PC-9 (cell line): ENCODE results near the gene FHAD1. TPM values are rescaled to one million over a fixed set of nuclear protein-coding genes. Genes with fewer than 3 reads are reported as not detected.

Experiments
- BruUV-seq: library from RNA; stranded (reverse); fragments of 400-500 nt; replicated peaks from 2 replicates; lab custom pipeline; 2021; lab: Mats Ljungman, UMichigan
- CTCF ChIA-PET: fragments of 300-600 bp; sonication (Branson Sonifier 250); formaldehyde crosslinking; loops from one replicate; lab custom pipeline; 2022; ENCODE audit warnings: antibody characterized with exemption; lab: Charles Lee
- POLR2A ChIA-PET: fragments of 300-600 bp; sonication (Branson Sonifier 250); formaldehyde crosslinking; loops from one replicate; lab custom pipeline; 2022; ENCODE audit warnings: antibody characterized with exemption; ENCODE audit not compliant: unreplicated experiment; lab: Charles Lee
- DNase-seq, 2 experiments: peaks; one replicate each; pipeline versions ENCODE4 v3.0.0 to v3.0.0-alpha.2; 2015 to 2022; ENCODE audit warnings: mixed read lengths in 1 of 2
- H2AFZ ChIP-seq: fragments of 200-600 bp; sonication (generic); 2 replicates; pipeline ENCODE4 v1.8.1; 2017; ENCODE audit warnings: antibody characterized with exemption
- H3F3A ChIP-seq: fragments of 200-600 bp; sonication (generic); 2 replicates; pipeline ENCODE4 v1.8.1; 2017; ENCODE audit warnings: antibody characterized with exemption, mild to moderate bottlenecking, low read depth; ENCODE audit not compliant: insufficient read depth
- H3K27ac ChIP-seq: fragments of 200-600 bp; sonication (generic); 2 replicates; pipeline ENCODE4 v1.6.1; 2016; ENCODE audit warnings: mixed run types
- H3K27me3 ChIP-seq: fragments of 200-600 bp; sonication (generic); 2 replicates; pipeline ENCODE4 v1.6.1; 2016; ENCODE audit warnings: low read depth, mixed run types; ENCODE audit not compliant: insufficient read depth
- H3K36me3 ChIP-seq: fragments of 200-600 bp; sonication (generic); 2 replicates; pipeline ENCODE4 v1.6.1; 2016; ENCODE audit warnings: low read depth, mixed run types
- H3K4me1 ChIP-seq: fragments of 200-600 bp; sonication (generic); replicated peaks from 2 replicates; pipeline ENCODE4 v1.6.1; 2016; ENCODE audit warnings: mixed run types; ENCODE audit not compliant: insufficient read depth
- H3K4me2 ChIP-seq: fragments of 200-600 bp; sonication (generic); 2 replicates; pipeline ENCODE4 v1.6.1; 2017; ENCODE audit warnings: mixed run types
- H3K4me3 ChIP-seq: fragments of 200-600 bp; sonication (generic); 2 replicates; pipeline ENCODE4 v1.6.1; 2016; ENCODE audit warnings: mixed run types
- H3K79me2 ChIP-seq: fragments of 200-600 bp; sonication (generic); 2 replicates; pipeline ENCODE4 v1.6.1; 2017; ENCODE audit warnings: low read depth, mixed run types
- H3K9me2 ChIP-seq: fragments of 200-600 bp; sonication (generic); 2 replicates; pipeline ENCODE4 v1.8.1; 2017; ENCODE audit warnings: mild to moderate bottlenecking; ENCODE audit not compliant: insufficient read depth
- H3K9me3 ChIP-seq: fragments of 200-600 bp; sonication (generic); 2 replicates; pipeline ENCODE4 v1.8.1; 2016; ENCODE audit warnings: low read depth; ENCODE audit not compliant: insufficient read depth
- H4K20me1 ChIP-seq: fragments of 200-600 bp; sonication (generic); 2 replicates; pipeline ENCODE4 v1.8.1; 2017; ENCODE audit not compliant: insufficient read depth
- CTCF ChIP-seq: fragments of 200-600 bp; sonication (generic); conservative IDR thresholded peaks from 2 replicates; pipeline ENCODE4 v1.6.1; 2017; ENCODE audit warnings: mixed run types, antibody characterized with exemption, mild to moderate bottlenecking, moderate library complexity
- EZH2 ChIP-seq: fragments of 200-600 bp; sonication (generic); IDR thresholded peaks from 2 replicates; pipeline ENCODE4 v1.8.0; 2017; ENCODE audit warnings: antibody characterized with exemption, low read depth
- intact Hi-C: fragments of 100-400 bp; cut with micrococcal nuclease; formaldehyde crosslinking; loops from one replicate; pipeline ENCODE4 v1.10.0; 2022; ENCODE audit not compliant: unreplicated experiment
- total RNA-seq: library from RNA; stranded (reverse); gene quantifications from 2 replicates; pipeline ENCODE4 v1.2.3, GENCODE V29; 2021

Gene FHAD1
- total RNA-seq, 1 experiment from 2014 or later, result 6.9 TPM

GRCh38 chr1:15201221-15201620, 45.8 kb upstream of the FHAD1 start:
- H2AFZ ChIP-seq, result no peak overlapping the region
- no peaks in the 10 kb centered on the region for H4K20me1 ChIP-seq
- ChIA-PET POLR2A (interaction anchor here (0.7 kb wide), 1 partner anchor 60 kb away, joined by 4 read pairs; no protein-coding TSS in a partner anchor), CTCF (interaction anchor here (0.8 kb wide), 1 partner anchor 73 kb away, joined by 3 read pairs; no protein-coding TSS in a partner anchor)
- peaks cover 15% of the 10 kb centered on the region; the same call in 1 of the 2 replicates for H3F3A ChIP-seq
- BruUV-seq, result no TSS peak
- H3K4me2 ChIP-seq, result peak overlapping the region; percentile 76
- H3K9me3 ChIP-seq, result no peaks in the 10 kb centered on the region
- peaks cover 31% of the 10 kb centered on the region for H3K4me1 ChIP-seq
- peak overlapping the region; percentile 98 for H3K27ac ChIP-seq
- TF ChIP-seq CTCF, result no peak
- TF ChIP-seq EZH2, result no peak
- DNase-seq, result no peak
- H3K27me3 ChIP-seq, result no peaks in the 10 kb centered on the region
- peak overlapping the region; percentile 39; the same call in 1 of the 2 replicates for H3K4me3 ChIP-seq
- H3K36me3 ChIP-seq, result no peaks in the 10 kb centered on the region
- H3K79me2 ChIP-seq, result peaks cover 13% of the 10 kb centered on the region; the same call in 1 of the 2 replicates
- no peaks in the 10 kb centered on the region for H3K9me2 ChIP-seq
- intact Hi-C loops, result loop anchor here (2.0 to 5.0 kb wide), 3 partner anchors 22 to 156 kb away; no protein-coding TSS in a partner anchor

GRCh38 chr1:15201849-15202551, 45.0 kb upstream of the FHAD1 start:
- no TSS peak for BruUV-seq
- peaks cover 13% of the 10 kb centered on the region; the same call in 1 of the 2 replicates for H3K79me2 ChIP-seq
- peak overlapping the region; percentile 57 for H3K4me2 ChIP-seq
- H3K36me3 ChIP-seq, result no peaks in the 10 kb centered on the region
- H3K4me1 ChIP-seq, result peaks cover 37% of the 10 kb centered on the region
- ChIA-PET CTCF (no interaction called here), POLR2A (interaction anchor here (0.6 kb wide), 1 partner anchor 597 kb away, joined by 3 read pairs; no protein-coding TSS in a partner anchor)
- peaks cover 19% of the 10 kb centered on the region; the same call in 1 of the 2 replicates for H3F3A ChIP-seq
- TF ChIP-seq EZH2 (no peak), CTCF (no peak)
- H3K4me3 ChIP-seq, result no peak overlapping the region
- H4K20me1 ChIP-seq, result no peaks in the 10 kb centered on the region
- intact Hi-C loops, result loop anchor here (2.0 to 5.0 kb wide), 3 partner anchors 23 to 155 kb away; no protein-coding TSS in a partner anchor
- H3K27ac ChIP-seq, result peak overlapping the region; percentile 98
- H3K9me3 ChIP-seq, result no peaks in the 10 kb centered on the region
- H3K27me3 ChIP-seq, result no peaks in the 10 kb centered on the region
- H2AFZ ChIP-seq, result no peak overlapping the region
- no peak for DNase-seq
- no peaks in the 10 kb centered on the region for H3K9me2 ChIP-seq

- no peaks in the 10 kb centered on the region for H3K27me3 ChIP-seq
- DNase-seq, result no peak
- CTCF ChIA-PET, result no interaction called here
- no TSS peak for BruUV-seq
- H3K4me2 ChIP-seq, result no peak overlapping the region
- no peaks in the 10 kb centered on the region for H4K20me1 ChIP-seq
- H3K9me2 ChIP-seq, result no peaks in the 10 kb centered on the region
- peaks cover 13% of the 10 kb centered on the region; the same call in 1 of the 2 replicates for H3K79me2 ChIP-seq
- intact Hi-C loops, result loop anchor here (5.0 kb wide), 1 partner anchor 152 kb away; no protein-coding TSS in a partner anchor
- no peak overlapping the region for H3K4me3 ChIP-seq
- no peak overlapping the region for H2AFZ ChIP-seq
- H3K9me3 ChIP-seq, result no peaks in the 10 kb centered on the region
- H3K36me3 ChIP-seq, result no peaks in the 10 kb centered on the region
- H3F3A ChIP-seq, result peaks cover 19% of the 10 kb centered on the region; the same call in 1 of the 2 replicates
- H3K27ac ChIP-seq, result no peak overlapping the region
- POLR2A ChIA-PET, result no interaction called here
- H3K4me1 ChIP-seq, result peaks cover 46% of the 10 kb centered on the region
- no peak for TF ChIP-seq EZH2
- TF ChIP-seq CTCF, result no peak
Observed at GRCh38 chr1:15204931-15205330, 42.1 kb upstream of the FHAD1 start.
